ENCODE results near the gene GDF10. TPM values are rescaled to one million over a fixed set of nuclear protein-coding genes. Genes with fewer than 3 reads are reported as not detected.

The GDF10 gene
- total RNA-seq, 3 donors from 2014 or later (not counting 1 experiment from before 2014, with no cell fraction given) = not detected

GRCh38 chr10:47340608-47341170 is 40.7 kb downstream of the GDF10 start:
- Mint-ChIP-seq H3K27ac (no peak overlapping the region), H3K9me3 (no peaks in the 10 kb centered on the region), H3K4me1 (peaks cover 0 to 4% of the 10 kb centered on the region in 2 donors), H3K4me3 (no peak overlapping the region), H3K27me3 (ENCODE audit: low read depth in 2 of 2) (peaks cover 9 to 22% of the 10 kb centered on the region in 2 donors), H3K36me3 (no peaks in the 10 kb centered on the region)
- H3K4me1 ChIP-seq (ENCODE audit: control insufficient read depth, insufficient read depth, low read length) = no peaks in the 10 kb centered on the region
- intact Hi-C loops (cut with micrococcal nuclease) = loop anchor here (1.0 kb wide), 1 partner anchor 316 kb away; no protein-coding TSS in a partner anchor
- WGBS (ENCODE audit: insufficient coverage) = 74% methylated on average over 4 of the region's 5 CpGs
- no peak overlapping the region for H3K27ac ChIP-seq (ENCODE audit: low read length)
- TF ChIP-seq CTCF (IDR thresholded peaks at IDR 0.05) = peak; percentile 98
- ATAC-seq = peak; percentile 57 to 83 (median 75)
- no peaks in the 10 kb centered on the region for H3K27me3 ChIP-seq (ENCODE audit: control insufficient read depth, insufficient read depth, low read length)
- peak; percentile 52 to 81 for DNase-seq
- no peak overlapping the region for H3K4me3 ChIP-seq (ENCODE audit: low read length)
- H3K36me3 ChIP-seq (ENCODE audit: control insufficient read depth, insufficient read depth, low read length) = no peaks in the 10 kb centered on the region
- no peaks in the 10 kb centered on the region for H3K9me3 ChIP-seq (ENCODE audit: control insufficient read depth, insufficient read depth, low read length)

- ATAC-seq (no peak), DNase-seq (no peak)
- Histone ChIP-seq H3K4me1 (ENCODE audit: control insufficient read depth, insufficient read depth, low read length) (no peaks in the 10 kb centered on the region), H3K27me3 (ENCODE audit: control insufficient read depth, insufficient read depth, low read length) (no peaks in the 10 kb centered on the region), H3K4me3 (ENCODE audit: low read length) (no peak overlapping the region), H3K9me3 (ENCODE audit: control insufficient read depth, insufficient read depth, low read length) (no peaks in the 10 kb centered on the region), H3K27ac (ENCODE audit: low read length) (no peak overlapping the region), H3K36me3 (ENCODE audit: control insufficient read depth, insufficient read depth, low read length) (no peaks in the 10 kb centered on the region)
- Mint-ChIP-seq H3K4me1 (peaks cover 0 to 4% of the 10 kb centered on the region in 2 donors), H3K27me3 (ENCODE audit: low read depth in 2 of 2) (peaks cover 2 to 21% of the 10 kb centered on the region in 2 donors), H3K27ac (no peak overlapping the region), H3K9me3 (no peaks in the 10 kb centered on the region), H3K36me3 (no peaks in the 10 kb centered on the region), H3K4me3 (no peak overlapping the region)
- no peak for TF ChIP-seq CTCF (IDR thresholded peaks at IDR 0.05)
- 85% methylated on average over 13 of the region's 13 CpGs for WGBS (ENCODE audit: insufficient coverage)
- intact Hi-C loops (cut with micrococcal nuclease) = no loop called here
Measured at GRCh38 chr10:47344996-47345870, 45.2 kb downstream of the GDF10 start.

GRCh38 chr10:47346581-47347302 is 46.7 kb downstream of the GDF10 start:
- DNase-seq = no peak
- Histone ChIP-seq H3K36me3 (ENCODE audit: control insufficient read depth, insufficient read depth, low read length) (no peaks in the 10 kb centered on the region), H3K27me3 (ENCODE audit: control insufficient read depth, insufficient read depth, low read length) (no peaks in the 10 kb centered on the region), H3K4me1 (ENCODE audit: control insufficient read depth, insufficient read depth, low read length) (no peaks in the 10 kb centered on the region), H3K4me3 (ENCODE audit: low read length) (no peak overlapping the region), H3K27ac (ENCODE audit: low read length) (no peak overlapping the region), H3K9me3 (ENCODE audit: control insufficient read depth, insufficient read depth, low read length) (no peaks in the 10 kb centered on the region)
- no peak for TF ChIP-seq CTCF (IDR thresholded peaks at IDR 0.05)
- H3K27me3 Mint-ChIP-seq (ENCODE audit: low read depth in 2 of 2) = peaks cover 0 to 6% of the 10 kb centered on the region in 2 donors
- 85% methylated on average over 12 of the region's 13 CpGs for WGBS (ENCODE audit: insufficient coverage)
- intact Hi-C loops (cut with micrococcal nuclease) = no loop called here
- no peaks in the 10 kb centered on the region for H3K36me3 Mint-ChIP-seq
- no peak for ATAC-seq
- no peak overlapping the region for H3K27ac Mint-ChIP-seq
- no peaks in the 10 kb centered on the region for H3K4me1 Mint-ChIP-seq
- no peaks in the 10 kb centered on the region for H3K9me3 Mint-ChIP-seq
- no peak overlapping the region for H3K4me3 Mint-ChIP-seq
